ENCODE results near the gene PIEZO2.

The PIEZO2 gene

GRCh38 chr18:11095211-11095610 is 54.2 kb downstream of the PIEZO2 start:
- TF ChIP-seq CTCF (IDR thresholded peaks at IDR 0.05; ENCODE audit: extremely low read depth, insufficient read depth, missing control alignments): no peak
- in situ Hi-C loops (cut with MboI; ENCODE audit: low pct_unique_long_range_greater_than_20kb, low sequenced_read_pairs, unreplicated experiment): no loop called here
- no peak for DNase-seq (ENCODE audit: low spot score)

GRCh38 chr18:11091746-11092145 is 57.6 kb downstream of the PIEZO2 start:
- in situ Hi-C loops (cut with MboI; ENCODE audit: low pct_unique_long_range_greater_than_20kb, low sequenced_read_pairs, unreplicated experiment): no loop called here
- DNase-seq (ENCODE audit: low spot score): no peak
- TF ChIP-seq CTCF (IDR thresholded peaks at IDR 0.05; ENCODE audit: extremely low read depth, insufficient read depth, missing control alignments): no peak

- in situ Hi-C loops (cut with MboI; ENCODE audit: low pct_unique_long_range_greater_than_20kb, low sequenced_read_pairs, unreplicated experiment): no loop called here
- no peak for TF ChIP-seq CTCF (IDR thresholded peaks at IDR 0.05; ENCODE audit: extremely low read depth, insufficient read depth, missing control alignments)
- DNase-seq (ENCODE audit: low spot score): no peak
These were observed 59.2 kb downstream of the PIEZO2 start for GRCh38 chr18:11089931-11090715.

- no peak for TF ChIP-seq CTCF (IDR thresholded peaks at IDR 0.05; ENCODE audit: extremely low read depth, insufficient read depth, missing control alignments)
- in situ Hi-C loops (cut with MboI; ENCODE audit: low pct_unique_long_range_greater_than_20kb, low sequenced_read_pairs, unreplicated experiment): no loop called here
- DNase-seq (ENCODE audit: low spot score): no peak
These were observed 68.3 kb downstream of the PIEZO2 start for GRCh38 chr18:11081009-11081532.

GRCh38 chr18:11078491-11078890 is 70.9 kb downstream of the PIEZO2 start:
- no peak for DNase-seq (ENCODE audit: low spot score)
- no peak for TF ChIP-seq CTCF (IDR thresholded peaks at IDR 0.05; ENCODE audit: extremely low read depth, insufficient read depth, missing control alignments)
- in situ Hi-C loops (cut with MboI; ENCODE audit: low pct_unique_long_range_greater_than_20kb, low sequenced_read_pairs, unreplicated experiment): no loop called here

GRCh38 chr18:11077548-11078187 is 71.7 kb downstream of the PIEZO2 start:
- no peak for DNase-seq (ENCODE audit: low spot score)
- TF ChIP-seq CTCF (IDR thresholded peaks at IDR 0.05; ENCODE audit: extremely low read depth, insufficient read depth, missing control alignments): no peak
- in situ Hi-C loops (cut with MboI; ENCODE audit: low pct_unique_long_range_greater_than_20kb, low sequenced_read_pairs, unreplicated experiment): no loop called here

All from GM13977 (cell line).